Neural cell (in vitro differentiated cells): ENCODE data around the gene MAD2L1BP.
"Not testable (repeated sequence)": the region's sequence is repeated elsewhere in the genome, so short reads cannot be mapped to it uniquely, and the experiment has no call there.

Source experiments
- CTCF ChIP-seq: fragments of 450-650 bp; IDR thresholded peaks from 2 replicates; pipeline ENCODE4 v1.5.1; 2014; ENCODE audit warnings: antibody characterized with exemption, mild to moderate bottlenecking, moderate library complexity; ENCODE audit not compliant: poor library complexity, severe bottlenecking
- EP300 ChIP-seq: fragments of 450-650 bp; conservative IDR thresholded peaks from 2 replicates; pipeline ENCODE4 v1.6.1; 2014; ENCODE audit warnings: antibody characterized with exemption, mild to moderate bottlenecking, moderate library complexity; ENCODE audit not compliant: poor library complexity, severe bottlenecking
- EZH2 ChIP-seq: fragments of 200-600, 300-800 bp; shearing (Covaris generic), sonication (generic); IDR thresholded peaks from 2 replicates; pipeline ENCODE4 v1.6.1; 2014; ENCODE audit warnings: antibody characterized with exemption, low read length, borderline replicate concordance, mild to moderate bottlenecking; ENCODE audit not compliant: insufficient read depth, poor library complexity, severe bottlenecking

- TF ChIP-seq CTCF, EP300, EZH2: not testable (repeated sequence)
These were observed 17.2 kb downstream of the MAD2L1BP start for GRCh38 chr6:43652822-43653221.
